Right forelimb (tissue), 1 donor: Measurements from ENCODE around the gene LRRK2.
"Not testable (repeated sequence)": the region's sequence is repeated elsewhere in the genome, so short reads cannot be mapped to it uniquely, and the experiment has no call there.

Experiments used
- DNase-seq: peaks from one replicate; pipeline ENCODE4 v3.0.0-alpha.2; 2018

The LRRK2 gene

DNA sequence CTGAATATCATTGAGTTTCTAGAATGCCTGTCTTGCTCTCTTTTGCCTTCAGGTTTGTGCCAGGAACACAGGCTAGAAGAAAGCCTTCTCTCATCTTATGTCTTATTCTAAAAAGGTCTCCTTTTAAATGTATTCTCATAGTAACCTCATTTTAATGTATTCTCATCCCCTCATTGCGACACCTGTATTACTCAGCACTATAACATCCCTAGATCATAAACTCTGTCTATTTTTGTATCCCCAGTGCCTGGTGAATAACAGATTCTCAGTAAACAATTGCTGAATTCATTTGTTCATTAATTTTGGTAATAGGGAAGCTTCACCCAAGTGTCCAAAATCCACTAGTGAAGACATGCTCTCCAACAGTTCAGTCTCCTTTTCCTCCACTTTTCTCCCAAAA lies 8.8 kb upstream of the LRRK2 start:
- DNase-seq, result no peak

DNA sequence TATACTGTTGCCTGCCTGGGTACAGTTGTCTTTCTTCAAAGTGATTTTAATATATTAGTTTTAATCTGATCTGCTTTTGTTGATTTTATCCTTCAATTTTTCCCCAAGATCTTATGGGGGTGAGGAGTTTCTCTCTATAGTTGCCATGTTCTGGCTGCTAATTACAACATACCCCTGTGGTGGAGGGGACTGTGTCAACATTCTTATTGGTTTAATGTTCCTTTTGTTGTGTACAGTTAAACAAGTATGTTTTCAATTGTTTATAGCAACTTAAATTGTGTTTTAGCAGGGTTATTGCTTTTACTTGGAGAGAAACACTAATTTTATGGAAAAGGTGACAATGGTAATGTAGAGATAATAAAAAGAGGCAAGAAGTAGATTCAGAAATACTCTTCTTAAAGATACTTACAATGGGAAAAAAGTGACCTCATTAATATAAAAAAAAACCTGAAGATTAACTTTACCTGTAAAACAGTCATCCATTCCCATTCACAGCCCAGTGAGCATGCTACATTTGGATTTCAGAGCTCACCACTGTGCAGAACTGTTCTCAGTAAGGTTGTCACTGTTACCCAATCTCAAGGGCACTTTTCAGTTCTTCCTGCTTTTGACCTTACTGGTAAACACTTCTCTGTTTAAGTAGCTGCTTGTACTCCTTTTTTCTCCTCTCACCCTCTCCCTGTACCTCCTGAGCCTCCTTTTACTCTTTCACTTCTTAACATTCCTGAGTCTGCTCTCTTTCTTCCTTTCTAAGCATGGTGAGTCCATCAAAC lies 8.1 kb upstream of the LRRK2 start:
- DNase-seq, result no peak

DNA sequence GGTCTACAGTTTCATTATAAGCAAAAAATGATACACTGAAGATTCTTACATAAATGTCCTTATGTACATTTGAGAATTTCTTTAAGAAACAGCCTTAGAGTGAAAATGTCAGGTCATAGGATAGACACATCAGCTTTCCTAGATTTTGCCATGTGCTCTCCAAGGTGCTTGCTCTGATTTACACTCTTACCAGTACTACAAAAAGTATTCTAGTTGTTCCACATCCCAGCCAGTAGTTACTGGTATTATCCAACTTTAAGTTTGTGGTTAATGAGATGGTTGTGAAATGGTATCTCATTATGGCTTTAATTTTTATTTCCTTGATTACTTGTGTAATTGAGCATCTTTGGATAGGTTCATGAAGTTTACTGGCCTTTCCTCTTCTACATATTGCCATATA lies 5.0 kb upstream of the LRRK2 start:
- DNase-seq, result no peak

DNA sequence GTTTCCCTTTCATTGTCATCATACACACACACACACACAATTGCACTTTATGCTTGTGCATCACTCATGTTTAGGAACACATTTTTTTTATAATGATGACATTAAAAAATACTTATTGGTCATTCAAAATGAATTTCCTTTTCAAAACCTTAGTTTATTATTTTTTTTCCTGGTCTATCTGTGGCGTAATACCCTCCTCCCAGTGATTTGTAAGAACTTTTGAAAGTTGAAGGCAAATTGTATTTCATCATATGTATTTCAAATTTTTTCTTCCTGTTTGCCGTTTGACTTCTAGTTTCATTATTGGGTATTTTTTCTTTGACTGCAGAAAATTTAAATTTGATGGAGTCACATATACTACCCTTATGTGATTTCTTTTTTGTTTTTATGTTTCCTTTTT lies 2.5 kb upstream of the LRRK2 start:
- no peak for DNase-seq

DNA sequence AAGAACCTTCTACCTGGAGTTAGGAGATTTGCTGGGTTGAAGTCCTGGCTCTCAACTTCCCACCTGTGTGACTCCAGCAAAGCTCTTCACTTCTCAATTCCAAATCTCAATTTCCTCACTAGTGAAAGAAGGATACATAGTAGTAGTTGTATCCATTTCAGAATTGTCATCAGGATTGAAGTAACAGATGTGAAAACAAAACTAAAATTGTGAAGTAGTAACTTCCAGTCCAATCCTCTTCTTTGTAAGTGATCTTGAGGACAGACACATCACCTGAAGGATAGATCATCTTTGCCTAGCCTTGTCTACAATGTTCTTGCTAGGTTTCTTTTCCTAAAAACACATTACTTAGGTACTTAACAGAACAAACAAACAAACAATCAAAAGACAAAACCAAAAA lies 1.2 kb upstream of the LRRK2 start:
- DNase-seq, result no peak

DNA sequence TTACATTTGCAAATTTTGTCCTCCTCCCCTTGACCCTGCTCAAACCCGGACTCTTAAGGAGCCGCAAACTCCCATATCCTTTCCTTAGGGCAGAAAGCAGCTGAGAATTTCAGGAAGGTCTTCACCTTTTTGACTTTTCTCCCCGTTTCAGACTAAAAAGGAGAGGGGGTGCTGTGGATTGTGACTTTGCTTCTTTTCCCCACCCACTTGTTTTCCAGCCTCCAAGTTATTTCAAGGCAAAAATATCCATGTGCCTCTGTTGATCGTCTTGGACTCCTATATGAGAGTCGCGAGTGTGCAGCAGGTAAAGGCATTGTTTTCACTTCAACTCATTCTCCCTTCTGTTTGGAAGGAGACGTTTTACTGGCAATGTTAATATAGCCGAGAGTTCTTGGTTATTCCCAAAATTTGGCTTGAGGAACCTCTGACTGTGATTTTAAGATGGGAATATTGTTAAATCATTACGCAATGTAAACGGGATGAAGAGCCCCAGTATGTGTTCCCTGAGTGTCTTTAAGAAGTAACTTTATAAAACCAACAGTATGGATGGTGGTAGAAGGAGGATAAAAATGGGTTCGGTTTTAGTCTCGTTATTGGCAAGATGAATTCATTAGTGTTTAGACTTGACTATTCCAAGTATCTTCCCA lies 663 bp downstream of the LRRK2 start:
- peak; percentile 41 for DNase-seq

DNA sequence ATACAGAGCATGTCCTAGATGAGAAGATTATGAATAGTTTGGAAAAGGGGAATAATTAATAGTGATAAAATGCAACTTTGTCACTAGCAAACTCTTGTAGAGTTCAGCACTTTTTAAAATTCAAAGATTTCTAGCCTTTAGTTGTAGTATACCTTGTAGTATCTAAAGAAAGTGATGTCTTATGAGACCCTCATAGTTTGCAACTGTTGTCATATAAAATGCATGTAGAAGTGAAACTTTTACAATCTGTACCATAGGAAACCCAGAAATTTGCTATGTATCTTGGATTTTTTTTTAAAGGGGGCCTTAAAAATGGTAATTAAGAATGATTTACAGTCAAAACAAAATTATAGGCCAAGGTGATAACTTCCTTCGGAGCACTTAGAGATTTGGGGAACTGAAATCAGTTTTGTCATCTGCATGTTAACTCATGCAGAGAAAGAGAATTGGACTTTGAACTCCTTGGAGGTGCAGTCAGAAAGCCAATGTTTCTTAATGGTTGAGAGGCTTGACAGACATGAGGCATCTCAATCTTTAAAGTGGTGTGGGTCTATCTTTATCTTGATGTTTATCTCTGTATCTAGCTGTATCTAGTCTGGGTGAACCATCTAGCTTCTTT lies 1.3 kb downstream of the LRRK2 start:
- no peak for DNase-seq

DNA sequence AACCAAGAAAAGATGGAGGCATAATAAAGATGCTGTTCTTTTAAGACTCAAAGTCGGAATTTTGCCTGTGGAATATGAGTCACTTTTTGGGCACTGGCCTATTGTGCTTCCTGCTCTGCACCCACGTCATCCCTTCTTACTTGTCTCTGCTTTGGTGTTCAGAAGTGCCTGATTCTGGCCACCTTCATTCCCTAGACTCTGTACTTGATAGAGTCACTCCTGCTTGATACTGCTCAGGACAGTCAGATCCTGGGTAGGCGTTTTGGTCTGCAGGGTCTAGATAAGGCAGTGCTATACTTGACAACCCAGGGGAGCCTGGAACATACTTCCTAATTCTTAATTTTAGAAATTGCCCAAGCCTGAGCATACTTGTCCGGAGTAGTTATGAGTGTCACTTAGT lies 1.9 kb downstream of the LRRK2 start:
- no peak for DNase-seq

DNA sequence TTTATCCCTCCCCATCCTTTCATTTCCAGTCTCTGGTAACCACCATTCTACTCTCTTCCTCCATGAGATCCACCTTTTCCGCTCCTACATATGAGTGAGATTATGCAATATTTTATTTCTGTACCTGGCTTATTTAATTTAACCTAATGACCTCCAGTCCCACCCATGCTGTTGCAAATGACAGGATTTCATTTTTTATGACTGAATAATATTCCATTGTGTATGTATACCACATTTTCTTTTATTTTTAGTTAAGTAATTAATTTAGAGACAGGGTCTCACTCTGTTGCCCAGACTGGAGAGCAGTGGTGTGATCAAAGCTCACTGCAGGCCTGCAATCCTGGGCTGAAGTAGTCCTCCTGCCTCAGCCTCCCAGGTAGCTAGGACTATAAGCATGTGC lies 2.6 kb downstream of the LRRK2 start:
- no peak for DNase-seq

DNA sequence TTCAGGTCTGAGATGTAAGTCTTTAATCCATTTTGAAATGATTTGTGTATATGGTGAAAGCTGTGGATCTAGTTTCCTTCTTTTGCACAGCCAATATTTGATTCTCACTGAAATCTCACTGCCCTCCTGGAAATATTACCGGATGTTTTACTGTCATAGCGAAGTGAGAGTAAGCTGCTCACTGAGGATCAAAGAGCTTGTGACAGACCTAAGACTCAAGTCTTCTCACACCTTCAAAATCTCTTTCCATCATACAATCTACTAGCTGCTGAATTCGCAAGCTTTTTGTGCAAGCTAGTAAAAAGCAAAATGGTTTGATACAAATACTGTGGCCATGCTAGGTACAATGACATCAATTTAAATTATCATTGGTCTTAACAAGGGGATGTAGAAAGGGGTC lies 3.9 kb downstream of the LRRK2 start:
- no peak for DNase-seq

DNA sequence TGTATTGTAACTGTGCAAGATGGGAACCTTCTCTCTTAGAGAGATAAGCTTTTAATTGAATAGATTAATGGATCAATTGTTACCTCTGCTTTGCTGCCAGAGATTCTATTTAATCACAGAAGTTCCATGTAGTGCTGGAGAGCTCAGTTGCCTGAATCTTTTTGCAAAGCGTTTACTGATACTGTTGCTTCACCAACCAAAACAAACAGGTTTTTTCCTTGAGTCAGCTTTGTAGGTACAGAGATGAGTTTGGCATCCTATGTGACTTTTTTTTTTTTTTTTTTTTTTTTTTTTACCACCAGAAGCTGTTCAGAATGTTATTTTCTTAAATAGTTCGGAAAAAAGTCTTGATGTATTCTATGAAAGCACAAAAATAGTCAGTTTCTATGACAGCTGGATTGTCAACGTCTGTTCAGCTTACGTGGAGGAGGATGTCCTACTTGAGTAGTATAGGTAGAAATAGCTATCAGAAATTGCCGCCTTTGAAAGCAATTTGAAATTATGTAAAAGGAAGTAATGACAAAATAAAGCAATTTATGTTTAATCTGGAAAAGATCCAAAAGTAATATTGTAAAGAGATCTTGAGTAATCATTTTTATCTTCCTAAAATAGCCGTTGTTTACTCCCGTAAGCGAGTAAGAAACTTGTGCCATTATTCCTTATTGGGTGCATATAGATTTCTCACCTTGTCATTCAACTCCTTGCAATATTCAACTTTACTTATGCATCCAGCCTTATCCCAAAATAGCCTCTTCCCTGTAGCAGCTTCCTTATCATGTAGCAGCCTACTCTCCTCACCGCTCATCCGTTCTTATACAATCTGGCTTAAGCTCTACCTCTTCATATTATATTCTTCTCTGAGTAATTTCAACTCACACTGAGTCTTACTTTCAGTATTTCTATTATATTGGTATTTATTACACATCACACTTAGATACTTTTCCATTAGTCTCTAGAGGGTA lies 5.2 kb downstream of the LRRK2 start:
- no peak for DNase-seq

DNA sequence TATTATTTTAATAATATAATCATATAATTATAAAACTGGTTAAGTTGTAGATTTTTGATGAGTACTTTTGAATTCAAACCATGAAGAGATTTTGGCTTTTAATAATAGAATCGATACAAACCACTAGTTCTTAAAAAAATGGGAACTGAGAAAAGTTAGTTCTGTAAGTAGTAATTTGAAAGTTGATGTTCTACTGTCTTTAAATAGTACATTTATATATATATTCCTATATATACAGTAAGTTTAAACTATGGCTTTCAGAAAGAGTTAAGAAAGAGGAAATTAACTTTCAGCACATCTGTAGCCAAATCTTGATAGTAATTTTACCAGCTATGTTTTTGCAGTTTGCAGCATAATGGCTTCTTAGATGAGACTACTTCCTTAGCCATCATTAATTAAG lies 7.8 kb downstream of the LRRK2 start:
- DNase-seq, result no peak

DNA sequence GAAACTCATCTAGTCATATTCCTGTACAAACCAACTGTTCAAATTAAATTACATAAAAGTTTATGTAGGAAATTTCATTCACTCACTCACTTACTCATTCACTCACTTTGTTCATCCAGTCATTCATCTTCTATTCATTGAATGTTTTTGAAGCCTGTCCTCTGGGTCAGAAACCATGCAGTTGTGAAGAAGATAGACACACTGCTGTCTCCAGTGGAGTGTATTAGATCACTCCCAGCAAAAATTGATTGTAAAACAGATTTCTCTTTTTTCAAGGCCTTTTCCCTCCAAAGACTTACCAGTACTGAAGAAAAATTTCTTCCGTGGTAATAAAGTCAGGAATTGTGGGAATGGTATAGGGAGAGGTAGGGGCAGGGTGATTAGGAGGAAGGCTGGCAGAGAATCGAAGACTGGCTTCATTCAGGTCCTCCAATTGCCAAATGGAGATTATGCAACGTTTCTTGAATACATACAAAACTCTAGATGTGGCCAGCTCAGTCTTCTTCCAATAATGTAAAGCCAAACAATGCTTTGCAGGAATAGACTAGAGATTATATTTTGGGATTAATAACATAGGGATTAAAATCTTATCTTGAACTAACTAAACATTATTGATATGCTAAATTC lies 9.1 kb downstream of the LRRK2 start:
- no peak for DNase-seq

DNA sequence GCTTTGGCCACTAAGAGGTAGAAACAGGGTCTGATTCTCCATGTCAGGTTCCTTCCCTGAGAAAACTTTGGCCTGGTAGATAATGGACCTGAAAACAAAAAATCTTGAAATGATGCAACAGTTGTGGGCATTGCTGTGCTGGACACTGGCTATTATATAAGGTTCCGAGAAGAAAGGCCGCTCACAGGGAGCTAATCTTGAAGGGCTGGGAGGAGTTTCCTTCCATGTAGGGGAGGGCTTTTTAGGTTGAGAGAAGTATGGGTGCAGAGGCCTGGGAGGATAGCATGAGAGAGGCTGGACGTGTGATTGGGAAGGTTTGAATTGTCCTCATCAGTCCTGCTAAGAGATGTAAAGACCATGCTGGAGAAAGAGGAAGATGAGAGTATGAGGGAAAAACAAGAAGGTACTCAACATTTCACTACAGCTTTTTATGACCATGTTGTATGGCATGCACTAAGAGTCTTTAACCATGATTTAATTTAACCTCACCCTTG lies 11.6 kb downstream of the LRRK2 start:
- DNase-seq, result no peak

DNA sequence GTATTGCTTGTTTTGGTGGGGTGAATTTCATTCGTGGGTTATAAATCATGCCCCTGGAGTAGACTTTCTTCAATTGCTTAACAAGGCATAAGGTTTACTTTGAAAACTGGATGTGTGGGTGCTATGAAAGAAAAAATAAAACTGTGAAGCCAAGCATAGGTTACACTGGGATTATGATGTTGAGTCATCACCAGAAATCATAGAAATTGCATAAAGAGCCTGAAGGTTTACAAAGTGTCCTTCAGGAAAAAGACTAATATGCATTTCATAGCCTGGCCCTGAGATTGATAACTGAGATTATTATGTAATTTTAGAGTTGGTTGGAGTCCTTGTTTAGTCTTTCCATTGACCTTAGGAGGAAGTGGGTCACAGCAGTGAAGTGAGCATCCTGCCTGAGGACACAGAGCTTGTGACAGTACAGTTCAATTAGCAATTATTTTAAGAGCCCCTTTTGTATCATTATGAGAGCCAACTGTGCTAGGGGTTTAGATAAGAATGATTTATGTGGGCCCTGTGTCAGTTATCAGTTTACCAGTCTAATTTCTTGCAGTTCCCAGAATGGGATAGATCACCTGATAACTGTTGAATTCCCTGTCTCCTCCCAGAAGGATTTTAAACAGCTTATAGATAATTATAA lies 13.6 kb downstream of the LRRK2 start:
- no peak for DNase-seq

DNA sequence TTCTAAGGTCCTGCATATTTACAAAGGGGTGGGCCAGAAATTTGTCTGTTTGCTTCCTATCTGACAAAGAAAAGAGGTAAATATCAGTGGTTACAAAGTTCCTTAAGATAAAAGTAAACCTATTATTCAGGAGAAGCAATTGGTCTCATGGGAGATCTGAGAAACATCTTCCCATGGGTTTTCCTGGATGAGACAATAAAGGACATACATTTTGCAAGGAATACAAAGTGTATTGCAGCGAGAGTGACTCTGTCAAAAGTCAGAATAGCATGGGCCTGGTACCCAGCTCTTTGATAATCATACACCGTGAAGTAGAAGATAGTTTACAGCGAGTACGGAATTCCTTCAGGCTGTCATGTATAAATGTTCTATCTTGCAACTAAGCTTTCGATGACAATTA lies 14.2 kb downstream of the LRRK2 start:
- no peak for DNase-seq

DNA sequence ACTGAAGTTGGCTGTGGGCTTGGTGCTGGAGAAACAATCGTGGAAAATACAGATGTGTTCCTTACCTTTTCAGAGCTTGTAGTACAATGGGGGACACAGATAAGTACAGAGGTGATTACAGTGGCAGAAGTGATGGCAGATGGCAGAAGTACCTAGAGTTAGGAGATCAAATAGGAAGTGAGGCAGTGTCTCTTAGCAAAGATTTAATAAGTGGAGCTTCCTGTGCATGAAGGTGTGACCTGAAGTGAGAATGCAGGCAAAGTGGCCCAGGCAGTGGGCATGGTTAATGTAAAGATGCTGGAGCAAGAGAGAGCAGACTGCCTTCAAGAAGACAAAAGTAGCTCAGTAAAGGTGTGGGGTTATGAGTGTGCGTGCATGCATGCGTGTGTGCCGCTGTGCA lies 16.0 kb downstream of the LRRK2 start:
- no peak for DNase-seq

DNA sequence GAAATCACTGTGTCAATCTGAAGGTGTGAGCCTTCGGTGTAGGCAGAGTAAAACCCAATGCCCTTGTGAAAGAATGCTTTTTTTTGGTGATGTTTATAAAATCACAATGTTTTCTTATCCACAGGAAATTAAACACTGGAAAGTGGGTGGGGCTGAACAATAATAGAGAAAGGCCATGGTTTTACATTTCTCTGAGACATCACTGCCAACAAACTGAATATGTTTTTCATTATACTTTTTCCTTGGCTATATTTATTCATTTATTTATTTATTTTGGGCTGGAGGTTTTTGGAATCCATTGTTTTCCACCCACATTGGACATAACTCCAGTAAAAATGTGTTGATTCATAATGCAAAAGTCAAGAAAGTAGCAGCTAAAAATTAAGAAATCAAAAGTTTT lies 16.9 kb downstream of the LRRK2 start:
- no peak for DNase-seq

DNA sequence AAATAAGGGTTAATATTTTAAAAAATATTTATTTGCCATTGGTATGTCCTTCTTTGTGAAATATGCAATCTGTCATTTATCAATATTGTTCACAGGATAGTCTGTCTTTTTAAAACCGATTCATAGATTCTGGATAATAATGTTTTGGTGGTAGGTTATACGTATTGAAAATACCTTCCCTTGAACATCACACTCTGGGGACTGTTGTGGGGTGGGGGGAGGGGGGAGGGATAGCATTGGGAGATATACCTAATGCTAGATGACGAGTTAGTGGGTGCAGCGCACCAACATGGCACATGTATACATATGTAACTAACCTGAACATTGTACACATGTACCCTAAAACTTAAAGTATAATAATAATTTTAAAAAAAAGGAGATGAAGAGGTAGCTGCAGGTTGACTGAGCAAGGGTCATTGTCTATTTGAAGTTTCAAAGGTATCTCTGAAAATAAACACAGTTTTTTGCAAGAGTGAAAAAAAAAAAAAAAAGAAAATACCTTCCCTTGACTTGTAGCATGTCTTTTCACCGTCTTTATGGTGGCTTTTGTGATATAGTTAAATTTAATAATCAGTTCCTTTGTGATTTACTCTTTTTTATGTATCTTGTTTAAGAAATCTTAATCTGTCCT lies 19.8 kb downstream of the LRRK2 start:
- DNase-seq, result not testable (repeated sequence)

DNA sequence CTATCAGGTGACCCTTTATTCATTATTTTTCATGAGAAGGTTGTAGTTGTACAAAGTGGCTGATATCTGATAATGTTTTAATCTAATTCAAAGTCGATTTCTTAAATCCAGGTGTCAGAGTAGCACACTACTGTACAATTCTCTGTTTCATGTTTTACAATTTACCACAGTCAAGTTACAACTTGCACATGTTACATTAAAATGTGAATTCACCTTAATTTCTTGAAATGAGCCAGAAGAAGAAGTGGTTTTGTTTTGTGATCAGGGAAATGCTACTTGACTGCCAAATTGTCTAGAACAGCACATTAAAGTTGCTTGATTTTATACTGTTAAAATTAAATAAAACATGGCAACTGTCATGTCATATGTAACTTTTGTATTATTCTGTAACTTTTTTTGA lies 23.2 kb downstream of the LRRK2 start:
- DNase-seq, result no peak

DNA sequence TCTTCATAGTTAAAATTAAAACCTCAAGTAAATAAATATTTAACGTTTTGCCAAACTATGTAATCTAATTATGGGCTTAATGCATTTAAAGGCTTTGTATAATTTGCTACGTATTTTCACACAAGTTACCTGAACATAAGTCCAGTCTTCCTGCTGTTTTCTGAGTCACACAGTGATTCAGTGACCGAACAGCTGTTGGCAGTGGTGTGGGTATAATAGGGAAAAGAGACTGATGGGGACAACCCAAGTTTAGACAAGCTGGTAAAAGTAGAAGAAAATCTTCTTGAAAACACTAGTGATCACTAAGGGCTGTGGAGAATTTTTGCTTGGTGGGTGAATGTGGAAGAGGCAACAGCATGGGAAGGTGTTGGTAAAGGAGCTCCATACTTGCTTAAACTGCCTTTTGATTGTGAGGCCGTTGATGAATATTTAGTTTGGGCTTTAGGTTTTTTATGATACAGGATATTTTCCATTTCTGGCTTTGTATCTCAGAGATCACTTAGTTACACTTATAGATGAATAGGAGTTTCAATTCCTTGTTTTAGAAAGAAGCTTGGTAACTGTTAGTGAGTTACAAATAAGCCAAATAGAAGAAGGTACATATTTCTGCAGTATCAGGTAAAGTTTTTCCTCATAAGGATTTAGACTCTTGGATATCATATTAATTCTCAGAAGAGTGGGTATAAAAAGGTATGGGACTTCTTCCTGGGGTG lies 23.9 kb downstream of the LRRK2 start:
- no peak for DNase-seq
